Esophagus muscularis mucosa (tissue), 3 donors: ENCODE data around the gene FBXL7.

Experiments
- POLR2A ChIP-seq: fragments of 450-650 bp; IDR thresholded peaks from one replicate; pipeline ENCODE4 v1.6.1; 2017; ENCODE audit warnings: antibody characterized with exemption, moderate library complexity, mild to moderate bottlenecking, low read depth
- TF ChIP-seq, protein P1 (sequence below), 3 experiments: fragments of 200-600 bp in 2 of 3; fragments of 450-650 bp in 1 of 3; sonication (generic) in 2 of 3; IDR thresholded peaks; one replicate each; pipeline ENCODE4 v1.5.1; 2017 to 2019; ENCODE audit warnings: antibody characterized with exemption in 3 of 3, mild to moderate bottlenecking in 2 of 3, moderate library complexity in 1 of 3

DNA sequence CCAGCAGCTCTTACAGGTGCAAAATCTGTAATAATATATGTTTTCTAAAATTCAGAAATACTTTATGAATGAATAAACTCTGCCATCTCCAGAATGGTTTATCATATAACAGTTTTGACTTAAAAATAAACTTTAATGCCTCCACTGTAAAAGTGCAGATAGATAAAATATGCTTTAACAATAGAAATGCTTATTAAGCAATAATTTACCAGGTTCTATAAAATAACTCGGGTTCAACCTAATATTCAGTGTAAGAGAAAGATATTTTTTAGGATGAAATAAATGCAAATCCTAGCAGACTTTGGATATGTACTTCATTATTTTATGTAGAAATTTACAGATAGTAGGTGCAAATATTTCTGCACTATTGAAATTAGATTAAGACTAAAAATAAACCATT is 74.1 kb downstream of the FBXL7 start:
- TF ChIP-seq POLR2A, result no peak
- TF ChIP-seq, protein P1, sequence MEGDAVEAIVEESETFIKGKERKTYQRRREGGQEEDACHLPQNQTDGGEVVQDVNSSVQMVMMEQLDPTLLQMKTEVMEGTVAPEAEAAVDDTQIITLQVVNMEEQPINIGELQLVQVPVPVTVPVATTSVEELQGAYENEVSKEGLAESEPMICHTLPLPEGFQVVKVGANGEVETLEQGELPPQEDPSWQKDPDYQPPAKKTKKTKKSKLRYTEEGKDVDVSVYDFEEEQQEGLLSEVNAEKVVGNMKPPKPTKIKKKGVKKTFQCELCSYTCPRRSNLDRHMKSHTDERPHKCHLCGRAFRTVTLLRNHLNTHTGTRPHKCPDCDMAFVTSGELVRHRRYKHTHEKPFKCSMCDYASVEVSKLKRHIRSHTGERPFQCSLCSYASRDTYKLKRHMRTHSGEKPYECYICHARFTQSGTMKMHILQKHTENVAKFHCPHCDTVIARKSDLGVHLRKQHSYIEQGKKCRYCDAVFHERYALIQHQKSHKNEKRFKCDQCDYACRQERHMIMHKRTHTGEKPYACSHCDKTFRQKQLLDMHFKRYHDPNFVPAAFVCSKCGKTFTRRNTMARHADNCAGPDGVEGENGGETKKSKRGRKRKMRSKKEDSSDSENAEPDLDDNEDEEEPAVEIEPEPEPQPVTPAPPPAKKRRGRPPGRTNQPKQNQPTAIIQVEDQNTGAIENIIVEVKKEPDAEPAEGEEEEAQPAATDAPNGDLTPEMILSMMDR (IDR thresholded peaks at IDR 0.05), result no peak
